Endodermal cell (in vitro differentiated cells): ENCODE measurements around the gene COL18A1. TPM values are rescaled to one million over a fixed set of nuclear protein-coding genes. Genes with fewer than 3 reads are reported as not detected.

Source experiments
- DNase-seq: peaks from one replicate; pipeline ENCODE4 v3.0.0-alpha.2; 2017
- H3K27ac ChIP-seq: 2 replicates; pipeline ENCODE4 v1.5.1; 2013; ENCODE audit warnings: mild to moderate bottlenecking, low read depth, low read length, moderate library complexity
- H3K27me3 ChIP-seq: 2 replicates; pipeline ENCODE4 v1.6.1; 2013; ENCODE audit warnings: mild to moderate bottlenecking, low read length, moderate library complexity; ENCODE audit not compliant: insufficient read depth, control insufficient read depth, poor library complexity, severe bottlenecking
- H3K36me3 ChIP-seq: 2 replicates; pipeline ENCODE4 v1.7.0; 2013; ENCODE audit warnings: mild to moderate bottlenecking, low read length, moderate library complexity; ENCODE audit not compliant: control insufficient read depth, insufficient read depth
- H3K4me1 ChIP-seq: one replicate; pipeline ENCODE4 v1.7.0; 2013; ENCODE audit warnings: low read length; ENCODE audit not compliant: control insufficient read depth, insufficient read depth
- H3K4me3 ChIP-seq: 2 replicates; pipeline ENCODE4 v1.5.1; 2013; ENCODE audit warnings: mild to moderate bottlenecking, low read length, moderate library complexity
- H3K9ac ChIP-seq: 2 replicates; pipeline ENCODE4 v1.6.1; 2013; ENCODE audit warnings: mild to moderate bottlenecking, low read length, moderate library complexity; ENCODE audit not compliant: poor library complexity, severe bottlenecking; ENCODE audit errors: extremely low read depth
- H3K9me3 ChIP-seq: 2 replicates; pipeline ENCODE4 v1.6.1; 2013; ENCODE audit warnings: mild to moderate bottlenecking, low read length, moderate library complexity; ENCODE audit not compliant: control insufficient read depth
- H3K27ac Mint-ChIP-seq: 2 replicates; pipeline ENCODE4 v1.8.0; 2020; ENCODE audit warnings: mixed read lengths
- H3K27me3 Mint-ChIP-seq: 2 replicates; pipeline ENCODE4 v1.8.0; 2021; ENCODE audit warnings: mild to moderate bottlenecking, mixed read lengths; ENCODE audit not compliant: insufficient read depth
- H3K36me3 Mint-ChIP-seq: 2 replicates; pipeline ENCODE4 v1.8.0; 2020; ENCODE audit warnings: low read depth, mixed read lengths
- H3K4me1 Mint-ChIP-seq: 2 replicates; pipeline ENCODE4 v1.8.0; 2020; ENCODE audit warnings: mixed read lengths
- H3K4me3 Mint-ChIP-seq: 2 replicates; pipeline ENCODE4 v1.8.0; 2020; ENCODE audit warnings: mild to moderate bottlenecking, moderate library complexity, mixed read lengths
- H3K9me3 Mint-ChIP-seq: 2 replicates; pipeline ENCODE4 v1.8.0; 2020; ENCODE audit warnings: mild to moderate bottlenecking, mixed read lengths
- CTCF ChIP-seq: fragments of 200-600 bp; sonication (generic); conservative IDR thresholded peaks from 2 replicates; pipeline ENCODE4 v1.5.0; 2021; ENCODE audit warnings: antibody characterized with exemption, mild to moderate bottlenecking
- WGBS, 2 experiments: methylation state at CpG; one replicate each; pipeline versions ENCODE4 v1.1.5 to v1.1.7; 2013; ENCODE audit warnings: missing lambda C conversion rate in 2 of 2, mixed read lengths in 1 of 2; ENCODE audit not compliant: insufficient coverage in 1 of 2, insufficient read length in 1 of 2; 5-methylcytosine and 5-hydroxymethylcytosine counted together
- total RNA-seq, 2 donors: library from RNA; stranded (reverse); fragmentation: NEBNext Ultra II Directional in 1 of 2; extraction: Animal tissue kit (Norgen Biotek cat#: 25700) in 1 of 2; gene quantifications; 2 replicates in 1 of 2; 3 replicates in 1 of 2; pipeline ENCODE4 v1.2.1, GENCODE V29; 2021

COL18A1 gene
- total RNA-seq, 2 donors from 2014 or later, result 332 to 398 TPM

- no peak for TF ChIP-seq CTCF
- Histone ChIP-seq H3K9ac (no peak overlapping the region), H3K4me3 (no peak overlapping the region), H3K4me1 (peaks cover 10% of the 10 kb centered on the region), H3K9me3 (no peaks in the 10 kb centered on the region), H3K27ac (no peak overlapping the region), H3K27me3 (no peaks in the 10 kb centered on the region), H3K36me3 (peaks cover 13% of the 10 kb centered on the region)
- Mint-ChIP-seq H3K9me3 (no peaks in the 10 kb centered on the region), H3K27ac (no peak overlapping the region), H3K36me3 (peaks cover 10% of the 10 kb centered on the region), H3K27me3 (no peaks in the 10 kb centered on the region), H3K4me1 (peaks cover 6% of the 10 kb centered on the region), H3K4me3 (no peak overlapping the region)
- 93 to 94% methylated on average over 14 to 20 of the region's 20 CpGs for WGBS, 2 experiments
- peak; percentile 42 for DNase-seq
Observed at GRCh38 chr21:45533846-45534635, 129.1 kb downstream of the COL18A1 start.

GRCh38 chr21:45534636-45535331 lies 129.8 kb downstream of the COL18A1 start:
- H3K4me3 ChIP-seq, result no peak overlapping the region
- no peaks in the 10 kb centered on the region for H3K9me3 ChIP-seq
- H3K4me1 Mint-ChIP-seq, result peaks cover 6% of the 10 kb centered on the region
- no peaks in the 10 kb centered on the region for H3K27me3 ChIP-seq
- H3K9ac ChIP-seq, result no peak overlapping the region
- DNase-seq, result peak; percentile 51
- no peaks in the 10 kb centered on the region for H3K9me3 Mint-ChIP-seq
- H3K27ac ChIP-seq, result no peak overlapping the region
- H3K4me1 ChIP-seq, result peaks cover 10% of the 10 kb centered on the region
- peaks cover 10% of the 10 kb centered on the region for H3K36me3 Mint-ChIP-seq
- H3K27me3 Mint-ChIP-seq, result no peaks in the 10 kb centered on the region
- no peak overlapping the region for H3K4me3 Mint-ChIP-seq
- H3K27ac Mint-ChIP-seq, result no peak overlapping the region
- WGBS, 2 experiments, result 74 to 88% methylated on average over 17 to 28 of the region's 28 CpGs
- peaks cover 6% of the 10 kb centered on the region for H3K36me3 ChIP-seq
- no peak for TF ChIP-seq CTCF

- Histone ChIP-seq H3K36me3 (no peaks in the 10 kb centered on the region), H3K4me3 (no peak overlapping the region), H3K9ac (no peak overlapping the region), H3K27me3 (no peaks in the 10 kb centered on the region), H3K9me3 (no peaks in the 10 kb centered on the region), H3K4me1 (peaks cover 10% of the 10 kb centered on the region), H3K27ac (no peak overlapping the region)
- H3K9me3 Mint-ChIP-seq, result no peaks in the 10 kb centered on the region
- H3K27me3 Mint-ChIP-seq, result no peaks in the 10 kb centered on the region
- no peak overlapping the region for H3K27ac Mint-ChIP-seq
- 92 to 96% methylated on average over 17 to 34 of the region's 34 CpGs for WGBS, 2 experiments
- no peak for TF ChIP-seq CTCF
- H3K4me3 Mint-ChIP-seq, result no peak overlapping the region
- peaks cover 10% of the 10 kb centered on the region for H3K36me3 Mint-ChIP-seq
- H3K4me1 Mint-ChIP-seq, result peaks cover 6% of the 10 kb centered on the region
- DNase-seq, result peak; percentile 51
Observed at GRCh38 chr21:45535341-45536081, 130.5 kb downstream of the COL18A1 start.
